ENCODE data around the gene CIPC.

CIPC gene

GRCh38 chr14:77153802-77154201, 55.7 kb downstream of the CIPC start:
- DNase-seq (ENCODE audit: low read depth) = no peak

- no peak for DNase-seq (ENCODE audit: low read depth)
Measured at GRCh38 chr14:77154421-77154820, 56.4 kb downstream of the CIPC start.

- DNase-seq (ENCODE audit: low read depth) = no peak
Measured at GRCh38 chr14:77155083-77155482, 57.0 kb downstream of the CIPC start.

- no peak for DNase-seq (ENCODE audit: low read depth)
Measured at GRCh38 chr14:77157740-77158139, 59.7 kb downstream of the CIPC start.

DNA sequence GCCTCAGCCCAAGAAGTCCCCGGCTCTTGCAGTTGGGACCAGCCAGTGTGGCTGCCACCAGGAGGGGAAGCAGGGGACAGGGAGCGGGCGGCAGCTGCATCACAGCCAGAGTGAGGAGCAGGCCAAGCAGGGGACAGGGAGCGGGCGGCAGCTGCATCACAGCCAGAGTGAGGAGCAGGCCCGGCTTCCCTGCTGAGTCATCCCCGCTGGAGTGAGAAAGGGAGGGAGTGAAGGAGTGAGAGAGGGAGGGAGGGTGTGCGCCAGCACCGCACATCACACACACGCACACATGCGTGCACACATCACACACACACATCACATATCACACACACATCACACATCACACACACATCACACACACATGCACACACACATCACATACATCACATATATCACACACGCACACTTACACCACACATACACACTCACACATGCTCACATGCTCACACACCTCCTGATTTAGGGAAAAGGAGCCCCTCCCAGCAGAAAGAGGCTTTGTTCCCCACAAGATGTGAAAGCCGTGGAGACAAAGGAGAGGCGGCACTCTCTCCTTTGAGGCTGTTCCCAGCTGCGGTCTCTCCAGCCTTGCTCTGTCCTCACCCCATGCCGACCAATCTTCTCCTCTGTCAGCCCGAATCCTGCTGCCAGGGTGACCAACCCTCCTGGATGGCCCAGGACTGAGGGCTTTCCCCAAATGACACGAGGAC, 60.3 kb downstream of the CIPC start:
- DNase-seq (ENCODE audit: low read depth) = no peak

DNA sequence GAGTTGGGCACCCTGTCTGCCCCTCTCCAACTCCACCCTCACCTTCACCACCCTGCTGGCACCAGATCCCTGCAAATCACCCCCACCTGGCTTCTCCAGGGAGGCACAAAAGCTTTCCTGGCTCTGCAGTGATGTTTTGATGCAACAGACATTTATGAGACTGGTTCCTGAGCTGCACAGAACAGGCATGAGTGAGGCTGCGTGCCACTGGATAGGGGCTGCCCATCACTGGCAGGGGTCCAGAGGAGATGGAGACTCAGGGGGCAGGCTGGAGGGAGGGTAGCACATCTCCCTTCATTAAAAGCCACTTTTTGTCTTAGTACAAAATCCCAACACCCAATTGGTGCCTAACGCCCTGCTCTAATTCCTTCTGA, 60.8 kb downstream of the CIPC start:
- DNase-seq (ENCODE audit: low read depth) = no peak

GRCh38 chr14:77161011-77161410, 63.0 kb downstream of the CIPC start:
- no peak for DNase-seq (ENCODE audit: low read depth)

Measured in stimulated activated CD8-positive, alpha-beta memory T cell treated with anti-CD3 and anti-CD28 coated beads, Interleukin-12 subunit alpha, Interleukin-12 subunit beta, amount 100 ng/mL, for 1 hour (primary cell).